GM19193 (cell line): Measurements from ENCODE around the gene AHDC1.

ENCODE experiments used
- POLR2A ChIP-seq: IDR thresholded peaks from 4 replicates; pipeline ENCODE4 v1.6.1; 2011; ENCODE audit not compliant: insufficient read depth, insufficient read length; ENCODE audit errors: extremely low read depth

The AHDC1 gene

GRCh38 chr1:27571439-27572018 is 32.4 kb downstream of the AHDC1 start:
- no peak for TF ChIP-seq POLR2A

- TF ChIP-seq POLR2A: no peak
These were observed 33.2 kb downstream of the AHDC1 start for GRCh38 chr1:27570784-27571183.

- TF ChIP-seq POLR2A: no peak
These were observed 33.6 kb downstream of the AHDC1 start for GRCh38 chr1:27570356-27570755.

- no peak for TF ChIP-seq POLR2A
These were observed 34.2 kb downstream of the AHDC1 start for GRCh38 chr1:27569506-27570291.

GRCh38 chr1:27569088-27569460 is 34.9 kb downstream of the AHDC1 start:
- no peak for TF ChIP-seq POLR2A

- no peak for TF ChIP-seq POLR2A
These were observed 35.5 kb downstream of the AHDC1 start for GRCh38 chr1:27568300-27569087.

- TF ChIP-seq POLR2A: no peak
These were observed 36.0 kb downstream of the AHDC1 start for GRCh38 chr1:27567971-27568299.

- no peak for TF ChIP-seq POLR2A
These were observed 36.8 kb downstream of the AHDC1 start for GRCh38 chr1:27567146-27567526.

GRCh38 chr1:27566462-27567145 is 37.3 kb downstream of the AHDC1 start:
- TF ChIP-seq POLR2A: no peak

- no peak for TF ChIP-seq POLR2A
These were observed 39.0 kb downstream of the AHDC1 start for GRCh38 chr1:27564710-27565649.

- TF ChIP-seq POLR2A: no peak
These were observed 40.1 kb downstream of the AHDC1 start for GRCh38 chr1:27563591-27564471.

GRCh38 chr1:27563341-27563590 is 40.7 kb downstream of the AHDC1 start:
- no peak for TF ChIP-seq POLR2A

- no peak for TF ChIP-seq POLR2A
These were observed 41.2 kb downstream of the AHDC1 start for GRCh38 chr1:27562534-27563340.
